H9 (cell line): ENCODE data around the gene OSBP2. TPM values are rescaled to one million over a fixed set of nuclear protein-coding genes. Genes with fewer than 3 reads are reported as not detected.

Source experiments
- DNase-seq: peaks from one replicate; pipeline ENCODE4 v3.0.0-alpha.2; 2017
- H2AFZ ChIP-seq: one replicate; pipeline ENCODE4 v1.6.1; 2013; ENCODE audit warnings: mild to moderate bottlenecking, low read length, control low read depth, moderate library complexity
- H2AK5ac ChIP-seq: 2 replicates; pipeline ENCODE4 v1.6.1; 2013; ENCODE audit warnings: low read length, control low read depth, mixed read lengths; ENCODE audit not compliant: insufficient read length
- H2BK120ac ChIP-seq: one replicate; pipeline ENCODE4 v1.6.1; 2013; ENCODE audit warnings: low read depth, mild to moderate bottlenecking, low read length, control low read depth, inconsistent platforms; ENCODE audit not compliant: poor library complexity, severe bottlenecking
- H2BK12ac ChIP-seq: 2 replicates; pipeline ENCODE4 v1.6.1; 2013; ENCODE audit warnings: low read length, control low read depth, mixed read lengths, low read depth; ENCODE audit not compliant: insufficient read length
- H2BK15ac ChIP-seq: 2 replicates; pipeline ENCODE4 v1.6.1; 2013; ENCODE audit warnings: low read depth, low read length, control low read depth
- H2BK20ac ChIP-seq: one replicate; pipeline ENCODE4 v1.6.1; 2013; ENCODE audit warnings: low read depth, mild to moderate bottlenecking, low read length, control low read depth, inconsistent platforms; ENCODE audit not compliant: poor library complexity, severe bottlenecking
- H2BK5ac ChIP-seq: 2 replicates; pipeline ENCODE4 v1.6.1; 2013; ENCODE audit warnings: low read length, control low read depth, mixed read lengths; ENCODE audit not compliant: insufficient read length
- H3K14ac ChIP-seq: 2 replicates; pipeline ENCODE4 v1.6.1; 2013; ENCODE audit warnings: low read length, control low read depth; ENCODE audit not compliant: insufficient read depth
- H3K18ac ChIP-seq: 2 replicates; pipeline ENCODE4 v1.6.1; 2013; ENCODE audit warnings: low read depth, mild to moderate bottlenecking, mixed read lengths, low read length, control low read depth; ENCODE audit not compliant: insufficient read length
- H3K23ac ChIP-seq: 2 replicates; pipeline ENCODE4 v1.6.1; 2013; ENCODE audit warnings: low read length, control low read depth, mixed read lengths, low read depth; ENCODE audit not compliant: insufficient read length
- H3K23me2 ChIP-seq: 2 replicates; pipeline ENCODE4 v1.6.1; 2013; ENCODE audit warnings: low read depth, mild to moderate bottlenecking, mixed read lengths, low read length, control low read depth; ENCODE audit not compliant: insufficient read length, poor library complexity, severe bottlenecking
- H3K27ac ChIP-seq: 2 replicates; pipeline ENCODE4 v1.5.1; 2013; ENCODE audit warnings: low read length, control low read depth, mixed read lengths, low read depth; ENCODE audit not compliant: insufficient read length
- H3K27me3 ChIP-seq: 2 replicates; pipeline ENCODE4 v1.6.1; 2013; ENCODE audit warnings: low read length, control low read depth, inconsistent platforms; ENCODE audit not compliant: insufficient read depth
- H3K4ac ChIP-seq: 2 replicates; pipeline ENCODE4 v1.6.1; 2013; ENCODE audit warnings: low read depth, mild to moderate bottlenecking, control low read depth, inconsistent platforms, low read length, moderate library complexity
- H3K4me1 ChIP-seq: 2 replicates; pipeline ENCODE4 v1.6.1; 2013; ENCODE audit warnings: low read length, control low read depth, inconsistent platforms; ENCODE audit not compliant: insufficient read depth
- H3K4me2 ChIP-seq: 2 replicates; pipeline ENCODE4 v1.6.1; 2013; ENCODE audit warnings: low read length, control low read depth, mixed read lengths; ENCODE audit not compliant: insufficient read length, insufficient read depth
- H3K56ac ChIP-seq: 2 replicates; pipeline ENCODE4 v1.6.1; 2013; ENCODE audit warnings: low read depth, mild to moderate bottlenecking, mixed read lengths, low read length, control low read depth; ENCODE audit not compliant: insufficient read length
- H3K79me1 ChIP-seq: 2 replicates; pipeline ENCODE4 v1.6.1; 2013; ENCODE audit warnings: low read depth, mild to moderate bottlenecking, moderate library complexity, low read length, control low read depth, inconsistent platforms; ENCODE audit not compliant: insufficient read depth, poor library complexity, severe bottlenecking
- H3K79me2 ChIP-seq: 2 replicates; pipeline ENCODE4 v1.6.1; 2013; ENCODE audit warnings: low read length, control low read depth, inconsistent platforms; ENCODE audit not compliant: insufficient read depth
- H3K9ac ChIP-seq: 2 replicates; pipeline ENCODE4 v1.6.1; 2013; ENCODE audit warnings: low read length, control low read depth, mixed read lengths; ENCODE audit not compliant: insufficient read length; ENCODE audit errors: extremely low read depth
- H3K9me3 ChIP-seq: one replicate; pipeline ENCODE4 v1.6.1; 2013; ENCODE audit warnings: low read depth, low read length, inconsistent platforms; ENCODE audit not compliant: control insufficient read depth
- H3T11ph ChIP-seq: one replicate; pipeline ENCODE4 v1.6.1; 2013; ENCODE audit warnings: mild to moderate bottlenecking, low read length, control low read depth, inconsistent platforms
- H4K20me1 ChIP-seq: one replicate; pipeline ENCODE4 v1.6.1; 2013; ENCODE audit not compliant: control insufficient read depth, insufficient read length, insufficient read depth
- H4K5ac ChIP-seq: 2 replicates; pipeline ENCODE4 v1.6.1; 2013; ENCODE audit warnings: low read depth, mild to moderate bottlenecking, mixed read lengths, low read length, control low read depth; ENCODE audit not compliant: insufficient read length
- H4K8ac ChIP-seq: replicated peaks from 2 replicates; pipeline ENCODE4 v1.6.1; 2013; ENCODE audit warnings: low read length, control low read depth, mixed read lengths, low read depth; ENCODE audit not compliant: insufficient read length
- H4K91ac ChIP-seq: 2 replicates; pipeline ENCODE4 v1.6.1; 2013; ENCODE audit warnings: low read depth, mild to moderate bottlenecking, moderate library complexity, mixed read lengths, low read length, control low read depth; ENCODE audit not compliant: insufficient read length
- H3K27ac Mint-ChIP-seq, 3 experiments: 2 replicates in 2 of 3; 3 replicates in 1 of 3; pipeline ENCODE4 v1.8.0; 2020 to 2021; ENCODE audit warnings: mixed read lengths in 3 of 3, mild to moderate bottlenecking in 1 of 3, moderate library complexity in 1 of 3
- H3K27me3 Mint-ChIP-seq: 2 replicates; pipeline ENCODE4 v1.8.0; 2021; ENCODE audit warnings: low read depth, mild to moderate bottlenecking, moderate library complexity, mixed read lengths
- H3K36me3 Mint-ChIP-seq, 3 experiments: 2 replicates in 2 of 3; 3 replicates in 1 of 3; pipeline ENCODE4 v1.8.0; 2020 to 2021; ENCODE audit warnings: low read depth in 3 of 3, mixed read lengths in 3 of 3; ENCODE audit not compliant: insufficient read depth in 1 of 3
- H3K4me1 Mint-ChIP-seq, 2 experiments: 2 replicates each; pipeline ENCODE4 v1.8.0; 2020; ENCODE audit warnings: mixed read lengths in 2 of 2
- H3K4me3 Mint-ChIP-seq, 2 experiments: 2 replicates in 1 of 2; 3 replicates in 1 of 2; pipeline ENCODE4 v1.8.0; 2020 to 2021; ENCODE audit warnings: mild to moderate bottlenecking in 2 of 2, mixed read lengths in 2 of 2, moderate library complexity in 1 of 2
- H3K9me3 Mint-ChIP-seq, 2 experiments: 2 replicates in 1 of 2; 3 replicates in 1 of 2; pipeline ENCODE4 v1.8.0; 2020; ENCODE audit warnings: mild to moderate bottlenecking in 2 of 2, mixed read lengths in 2 of 2, moderate library complexity in 1 of 2
- WGBS: extraction: QIAGEN DNeasy Blood & Tissue Kit; methylation state at CpG from one replicate; pipeline ENCODE4 v1.1.7; 2013; ENCODE audit warnings: missing lambda C conversion rate, low lambda C conversion rate, mixed read lengths; ENCODE audit not compliant: insufficient read length; ENCODE audit errors: extremely low coverage; 5-methylcytosine and 5-hydroxymethylcytosine counted together
- total RNA-seq: library from RNA; stranded (reverse); gene quantifications from 2 replicates; pipeline ENCODE4 v1.2.1, GENCODE V29; 2021
- TF ChIP-seq, protein P1 (sequence below): fragments of 200-600 bp; sonication (generic); conservative IDR thresholded peaks from 3 replicates; pipeline ENCODE4 v1.8.0; 2021; ENCODE audit warnings: antibody characterized with exemption, mild to moderate bottlenecking

Gene OSBP2
- total RNA-seq, 1 experiment from 2014 or later: 3.4 TPM

DNA sequence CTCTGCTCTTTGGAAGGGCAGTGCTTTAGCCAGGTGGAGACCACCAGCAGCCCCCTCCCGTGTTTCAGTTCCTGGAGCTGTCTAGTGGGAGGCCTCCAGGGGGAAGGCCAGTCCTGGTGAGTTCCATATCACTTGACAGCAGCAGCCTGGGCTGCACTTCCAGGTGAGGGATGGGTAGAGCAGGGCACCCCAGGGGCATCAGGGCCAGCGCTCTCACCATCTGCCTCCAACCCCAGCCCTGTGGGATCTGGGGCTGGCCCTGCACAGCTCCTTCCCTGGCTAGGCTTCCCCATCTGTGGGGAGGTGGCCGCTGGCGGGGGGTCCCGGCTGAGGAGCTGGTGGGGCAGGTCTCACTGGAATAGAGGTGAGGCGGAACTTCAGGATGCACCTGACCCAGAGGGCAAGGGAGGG, 213.4 kb downstream of the OSBP2 start:
- no peaks in the 10 kb centered on the region for H3K27me3 Mint-ChIP-seq
- Histone ChIP-seq H2BK120ac (no peak overlapping the region), H2BK20ac (no peak overlapping the region), H3K23me2 (no peaks in the 10 kb centered on the region), H3K79me1 (no peaks in the 10 kb centered on the region), H4K8ac (no peak overlapping the region), H3K18ac (no peak overlapping the region), H3K4me1 (no peaks in the 10 kb centered on the region), H2BK5ac (no peak overlapping the region), H3K9me3 (no peaks in the 10 kb centered on the region), H3T11ph (no peak overlapping the region), H3K4me2 (no peak overlapping the region), H3K79me2 (no peaks in the 10 kb centered on the region), H3K56ac (no peak overlapping the region), H3K4ac (no peak overlapping the region), H2BK15ac (no peak overlapping the region), H3K23ac (no peak overlapping the region), H3K27ac (no peak overlapping the region), H4K91ac (no peak overlapping the region), H2BK12ac (no peak overlapping the region), H2AK5ac (no peak overlapping the region), H4K5ac (no peak overlapping the region), H3K14ac (no peak overlapping the region), H3K9ac (no peak overlapping the region), H4K20me1 (no peaks in the 10 kb centered on the region), H2AFZ (no peak overlapping the region), H3K27me3 (no peaks in the 10 kb centered on the region)
- H3K9me3 Mint-ChIP-seq: no peaks in the 10 kb centered on the region
- H3K4me3 Mint-ChIP-seq: no peak overlapping the region
- H3K4me1 Mint-ChIP-seq: no peaks in the 10 kb centered on the region
- TF ChIP-seq, protein P1, sequence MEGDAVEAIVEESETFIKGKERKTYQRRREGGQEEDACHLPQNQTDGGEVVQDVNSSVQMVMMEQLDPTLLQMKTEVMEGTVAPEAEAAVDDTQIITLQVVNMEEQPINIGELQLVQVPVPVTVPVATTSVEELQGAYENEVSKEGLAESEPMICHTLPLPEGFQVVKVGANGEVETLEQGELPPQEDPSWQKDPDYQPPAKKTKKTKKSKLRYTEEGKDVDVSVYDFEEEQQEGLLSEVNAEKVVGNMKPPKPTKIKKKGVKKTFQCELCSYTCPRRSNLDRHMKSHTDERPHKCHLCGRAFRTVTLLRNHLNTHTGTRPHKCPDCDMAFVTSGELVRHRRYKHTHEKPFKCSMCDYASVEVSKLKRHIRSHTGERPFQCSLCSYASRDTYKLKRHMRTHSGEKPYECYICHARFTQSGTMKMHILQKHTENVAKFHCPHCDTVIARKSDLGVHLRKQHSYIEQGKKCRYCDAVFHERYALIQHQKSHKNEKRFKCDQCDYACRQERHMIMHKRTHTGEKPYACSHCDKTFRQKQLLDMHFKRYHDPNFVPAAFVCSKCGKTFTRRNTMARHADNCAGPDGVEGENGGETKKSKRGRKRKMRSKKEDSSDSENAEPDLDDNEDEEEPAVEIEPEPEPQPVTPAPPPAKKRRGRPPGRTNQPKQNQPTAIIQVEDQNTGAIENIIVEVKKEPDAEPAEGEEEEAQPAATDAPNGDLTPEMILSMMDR: no peak
- H3K27ac Mint-ChIP-seq: no peak overlapping the region
- DNase-seq: no peak
- no CpG with 5 or more reads among the region's 6 CpGs for WGBS
- peaks cover 6 to 23% (median 12%) of the 10 kb centered on the region in 3 experiments; a peak in 6 of 7 replicates for H3K36me3 Mint-ChIP-seq
